ENCODE data around the gene AGAP1.
"Not testable (repeated sequence)": the region's sequence is repeated elsewhere in the genome, so short reads cannot be mapped to it uniquely, and the experiment has no call there.

The AGAP1 gene

GRCh38 chr2:235587202-235587601, 93.4 kb downstream of the AGAP1 start:
- no peak for DNase-seq

DNA sequence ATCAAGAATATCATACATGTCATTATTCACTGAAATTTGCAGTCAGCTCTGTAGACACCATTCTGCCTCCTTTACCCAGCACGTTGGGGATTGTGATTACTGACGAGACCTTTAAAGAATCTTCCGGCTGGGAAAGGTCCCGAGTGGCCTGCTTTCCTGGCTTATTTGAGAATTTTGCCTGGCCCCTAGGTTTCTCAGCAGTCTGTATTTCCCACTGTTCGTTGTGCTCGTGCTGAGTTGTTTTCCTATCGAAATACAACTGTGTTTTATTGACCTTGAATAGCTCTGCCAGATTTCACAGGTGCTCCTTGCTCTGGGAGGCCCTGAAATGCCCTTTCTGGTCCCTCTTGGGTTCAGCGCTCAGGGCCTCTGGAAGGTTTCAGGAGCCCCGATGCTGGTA, 94.9 kb downstream of the AGAP1 start:
- DNase-seq = no peak

DNA sequence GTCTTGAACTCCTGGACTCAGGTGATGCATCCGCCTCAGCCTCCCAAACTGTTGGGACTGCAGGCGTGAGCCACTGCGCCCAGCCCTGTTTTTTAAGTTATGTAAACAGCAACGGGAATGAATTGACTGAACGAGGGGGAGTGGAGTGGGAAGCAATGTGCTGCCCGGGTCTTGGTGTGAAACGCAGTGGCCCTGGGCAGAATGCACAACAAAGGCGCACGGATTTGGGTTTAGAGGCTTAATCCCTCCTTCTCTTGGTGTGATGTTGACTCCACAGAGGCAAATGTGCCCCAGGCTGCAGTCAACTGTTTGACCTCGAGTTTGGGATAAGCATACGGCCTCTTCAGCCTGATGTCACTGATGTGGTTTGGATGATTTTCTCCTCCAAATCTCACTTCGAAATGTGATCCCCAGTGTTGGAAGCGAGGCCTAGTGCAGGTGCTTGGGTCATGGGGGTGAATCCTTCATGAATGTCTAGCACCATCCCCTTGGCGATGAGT, 97.4 kb downstream of the AGAP1 start:
- DNase-seq = no peak

DNA sequence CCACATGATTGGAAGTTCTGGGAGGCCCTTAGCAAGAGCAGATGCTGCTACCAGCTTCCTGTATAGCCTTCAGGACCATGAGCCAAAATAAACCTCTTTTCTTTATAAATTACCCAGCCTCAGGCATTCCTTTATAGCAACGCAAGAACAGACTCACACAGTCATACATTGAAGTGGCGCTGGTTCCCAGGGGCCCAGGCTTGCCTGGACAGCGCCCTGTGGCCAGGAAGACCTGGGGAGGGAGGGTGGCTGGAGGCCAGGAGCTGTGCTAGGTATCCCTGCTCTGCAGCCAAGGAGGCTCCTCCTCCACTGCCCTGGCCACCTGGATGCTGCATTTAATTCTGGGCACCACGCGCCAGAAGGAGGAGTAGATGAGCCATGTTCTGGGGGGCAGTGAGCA, 98.1 kb downstream of the AGAP1 start:
- DNase-seq = no peak

DNA sequence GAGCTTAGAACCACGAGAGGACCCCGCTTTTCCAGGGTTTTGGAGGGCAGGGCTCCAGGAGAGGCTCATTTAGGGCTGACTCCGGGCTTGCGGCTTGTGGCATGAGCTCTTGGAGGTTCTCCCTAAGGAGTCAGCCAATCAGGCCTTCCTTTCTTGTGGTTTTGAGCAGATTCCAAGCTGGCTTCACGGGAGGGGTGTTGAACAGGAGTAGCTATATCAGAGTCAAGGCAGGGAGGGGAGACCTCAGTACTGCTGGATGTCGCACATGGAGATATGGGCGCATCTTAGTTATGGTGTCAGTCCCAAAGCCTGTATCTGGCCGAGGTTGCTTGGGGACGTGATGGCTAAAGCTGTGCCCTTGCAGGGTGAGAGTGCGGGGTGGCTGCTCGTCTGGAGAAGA, 98.6 kb downstream of the AGAP1 start:
- no peak for DNase-seq

- DNase-seq = no peak
Measured at GRCh38 chr2:235592836-235593235, 99.0 kb downstream of the AGAP1 start.

GRCh38 chr2:235594041-235594440, 100.2 kb downstream of the AGAP1 start:
- DNase-seq = peak in 1 of 56 donors; percentile 59

DNA sequence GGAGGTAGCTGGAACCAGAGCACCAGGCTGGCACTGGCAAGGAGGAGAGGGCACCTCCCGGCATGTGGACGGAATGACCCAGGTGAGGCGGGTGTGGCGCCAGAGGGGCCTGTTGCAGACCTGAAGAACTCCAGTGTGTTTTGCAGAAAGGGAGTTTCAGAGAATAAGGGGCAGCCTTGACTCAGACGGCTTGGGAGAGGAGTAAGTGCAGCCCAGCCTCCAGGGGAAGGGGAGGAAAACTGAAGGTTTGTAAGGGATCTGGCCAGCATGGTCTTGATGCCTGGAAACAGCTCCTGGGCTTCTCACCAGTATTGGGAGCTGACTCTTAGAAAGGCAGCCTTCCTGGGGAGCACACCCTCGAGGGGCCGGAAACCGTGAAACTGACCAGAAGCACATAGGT, 101.1 kb downstream of the AGAP1 start:
- DNase-seq = no peak

DNA sequence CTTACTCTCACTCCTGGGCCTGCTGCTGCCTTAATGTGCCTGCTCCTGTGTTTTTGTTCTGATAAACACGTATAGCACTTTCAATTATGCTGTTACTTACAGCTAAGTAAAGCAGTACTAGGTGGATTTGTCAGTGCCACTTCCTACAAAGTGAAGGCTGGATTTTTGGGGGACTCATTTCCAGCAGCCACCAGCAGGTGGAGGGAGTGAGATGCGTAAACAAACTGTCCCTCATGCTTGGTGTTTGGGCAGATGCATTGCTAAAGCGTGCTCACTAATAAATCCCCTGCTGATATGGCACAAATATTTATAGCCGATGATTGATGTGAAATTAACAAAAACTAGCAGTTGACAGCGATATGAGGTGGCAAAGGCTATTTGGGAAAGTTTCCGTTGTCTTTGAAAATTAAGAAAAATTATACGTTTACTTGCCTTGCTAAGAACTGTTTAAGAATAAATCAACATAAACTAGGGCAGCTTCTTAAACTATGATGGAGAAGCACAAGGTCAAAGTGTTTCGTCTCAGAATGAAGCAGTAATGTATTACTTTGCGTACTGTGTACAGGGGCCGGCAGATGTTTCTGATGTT, 101.7 kb downstream of the AGAP1 start:
- DNase-seq = peak in 47 of 56 donors; percentile 23 to 83 (median 55)

DNA sequence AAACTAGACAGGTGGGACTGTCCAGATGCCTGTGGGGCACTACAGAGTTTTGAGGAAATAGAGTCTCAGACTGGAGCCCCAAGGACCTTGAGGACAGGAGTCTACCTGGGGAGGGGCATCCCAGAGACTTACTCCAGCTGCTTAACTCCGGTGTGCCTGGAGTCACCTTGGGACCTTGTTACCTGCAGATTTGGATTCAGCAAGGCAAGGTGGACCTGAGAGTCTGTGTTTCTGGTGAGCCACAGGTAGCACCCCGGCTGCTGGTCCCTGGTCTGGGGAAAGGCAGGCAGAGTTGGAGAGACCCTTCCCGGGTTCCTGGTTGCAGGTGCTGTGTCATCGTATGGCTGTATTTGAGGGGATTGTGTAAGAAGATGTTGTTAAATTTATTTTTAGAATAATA, 102.4 kb downstream of the AGAP1 start:
- no peak for DNase-seq

DNA sequence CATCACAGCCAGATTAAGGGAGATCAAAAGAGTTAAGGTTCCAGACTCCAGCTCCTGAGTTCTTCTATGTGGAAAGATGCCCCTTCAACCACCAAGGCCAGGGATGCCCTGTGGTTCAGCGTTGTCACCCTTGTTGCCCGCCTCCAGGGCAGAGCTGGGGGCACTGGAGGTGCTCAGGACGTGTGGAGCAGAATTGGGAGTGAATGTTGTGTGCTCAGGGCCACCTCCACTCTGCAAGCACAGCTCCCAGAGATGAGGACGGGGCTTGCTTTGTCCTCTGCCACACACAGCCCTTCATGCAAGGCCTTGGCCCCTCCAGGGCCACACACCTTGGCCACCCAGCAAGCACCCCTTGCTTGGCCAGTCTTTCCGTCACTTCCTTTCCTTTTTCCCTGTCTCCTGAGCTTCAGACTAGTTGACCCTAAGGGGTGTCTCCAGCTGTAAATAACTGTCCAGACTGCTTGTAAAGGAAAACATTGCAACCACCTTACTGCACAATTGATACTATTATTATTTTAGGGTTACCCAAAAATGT, 103.3 kb downstream of the AGAP1 start:
- no peak for DNase-seq

DNA sequence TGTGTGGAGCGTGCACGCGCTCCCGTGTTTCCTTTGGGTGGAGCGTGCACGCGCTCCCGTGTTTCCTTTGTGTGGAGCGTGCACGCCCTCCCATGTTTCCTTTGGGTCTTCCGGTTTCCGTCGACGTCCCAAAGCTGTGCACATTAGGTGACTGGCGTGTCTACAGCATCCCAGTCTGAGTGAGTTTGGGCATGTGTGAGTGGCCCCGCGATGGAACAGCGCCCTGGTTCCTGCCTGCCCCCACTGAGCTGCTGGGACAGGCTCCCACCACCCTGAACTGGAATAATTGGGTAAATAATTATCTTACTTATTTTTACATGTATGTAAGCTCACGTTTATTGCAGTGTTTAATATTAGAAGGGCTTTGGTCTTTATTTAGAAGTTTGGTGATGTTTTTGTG, 104.2 kb downstream of the AGAP1 start:
- no peak for DNase-seq

GRCh38 chr2:235598532-235599531, 105.0 kb downstream of the AGAP1 start:
- DNase-seq = no peak

DNA sequence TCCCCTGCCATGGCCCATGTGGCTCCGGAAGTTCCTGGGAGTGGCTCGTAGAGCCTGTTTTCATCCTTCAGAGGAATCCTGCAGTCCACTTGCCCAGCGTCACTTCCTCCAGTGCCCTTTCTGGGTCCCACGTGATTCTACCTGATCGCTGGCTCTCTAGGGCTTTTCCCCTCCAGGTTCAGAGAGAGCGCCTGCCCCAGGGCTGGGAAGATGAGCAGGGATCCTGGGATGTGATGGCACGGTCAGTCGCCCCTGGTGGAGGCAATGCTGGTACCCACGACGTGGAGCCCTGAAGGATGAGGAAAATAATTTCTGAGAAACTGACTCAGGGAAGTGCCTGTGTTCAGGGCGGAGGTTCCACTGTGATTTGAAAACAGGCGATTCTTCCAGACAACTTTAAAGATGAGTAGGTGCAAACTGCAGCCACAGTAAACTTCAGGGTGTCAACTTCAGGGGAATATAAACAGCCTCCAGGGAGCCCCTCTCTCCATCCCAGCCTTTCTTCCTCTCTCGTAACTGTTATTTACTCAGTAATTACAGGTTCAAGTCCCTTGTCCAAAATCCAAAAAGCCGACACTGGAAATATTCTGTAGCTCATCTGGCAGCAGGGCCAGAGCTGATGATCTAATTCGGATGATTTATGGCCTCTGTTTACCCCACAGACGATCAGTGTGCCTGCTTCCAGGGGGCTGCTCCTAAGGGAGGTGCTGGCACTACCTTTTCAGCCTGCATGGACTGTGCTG, 105.9 kb downstream of the AGAP1 start:
- no peak for DNase-seq

GRCh38 chr2:235600406-235600805, 106.6 kb downstream of the AGAP1 start:
- DNase-seq = no peak

GRCh38 chr2:235600926-235601325, 107.1 kb downstream of the AGAP1 start:
- no peak for DNase-seq

- no peak for DNase-seq
Measured at GRCh38 chr2:235601960-235602704, 108.3 kb downstream of the AGAP1 start.

DNA sequence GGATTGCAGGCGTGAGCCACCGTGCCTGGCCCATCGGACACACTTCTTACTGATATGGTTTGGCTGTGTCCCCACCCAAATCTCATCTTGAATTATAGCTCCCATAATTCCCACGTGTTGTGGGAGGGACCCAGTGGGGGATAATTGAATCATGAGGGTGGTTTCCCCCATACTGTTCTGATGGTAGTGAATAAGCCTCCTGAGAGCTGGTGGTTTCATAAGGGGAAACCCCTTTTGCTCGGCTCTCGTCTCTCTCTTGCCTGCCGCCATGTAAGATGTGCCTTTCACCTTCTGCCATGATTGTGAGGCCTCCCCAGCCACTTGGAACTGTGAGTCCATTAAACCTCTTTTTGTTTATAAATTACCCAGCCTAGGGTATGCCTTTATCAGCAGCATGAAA, 109.1 kb downstream of the AGAP1 start:
- not testable (repeated sequence) for DNase-seq

GRCh38 chr2:235603659-235604058, 109.8 kb downstream of the AGAP1 start:
- no peak for DNase-seq

- peak in 53 of 56 donors; percentile 22 to 91 (median 75) for DNase-seq
Measured at GRCh38 chr2:235605312-235606003, 111.6 kb downstream of the AGAP1 start.

Measured in nucleus accumbens (tissue), 56 donors.